Spleen (tissue), 11 donors: ENCODE data around the gene SKAP2. TPM values are rescaled to one million over a fixed set of nuclear protein-coding genes. Genes with fewer than 3 reads are reported as not detected.

Source experiments
- DNase-seq: peaks from one replicate; pipeline ENCODE4 v3.0.0-alpha.2; 2020
- H3K27ac ChIP-seq, 8 donors: fragments of 200-600 bp; sonication (generic) in 7 of 8; 1 replicate in 4 of 8; 2 replicates in 4 of 8; pipeline versions ENCODE4 v1.5.0 to v1.8.0; 2016 to 2021; ENCODE audit warnings: inconsistent platforms in 4 of 8, mild to moderate bottlenecking in 4 of 8, moderate library complexity in 1 of 8
- H3K27me3 ChIP-seq, 7 donors: fragments of 200-600 bp; sonication (generic) in 6 of 7; replicated peaks in 1 of 7; 1 replicate in 4 of 7; 2 replicates in 3 of 7; pipeline versions ENCODE4 v1.5.0 to v1.8.0; 2016 to 2021; ENCODE audit warnings: inconsistent platforms in 3 of 7, mild to moderate bottlenecking in 1 of 7
- H3K36me3 ChIP-seq, 6 donors: fragments of 200-600 bp; sonication (generic) in 5 of 6; 1 replicate in 4 of 6; 2 replicates in 2 of 6; pipeline versions ENCODE4 v1.5.0 to v1.8.0; 2016 to 2021; ENCODE audit warnings: inconsistent platforms in 2 of 6
- H3K4me1 ChIP-seq, 6 donors: fragments of 200-600 bp; sonication (generic) in 5 of 6; 1 replicate in 3 of 6; 2 replicates in 3 of 6; pipeline versions ENCODE4 v1.5.0 to v1.8.0; 2016 to 2021; ENCODE audit warnings: inconsistent platforms in 3 of 6
- H3K4me3 ChIP-seq, 8 donors: fragments of 200-600 bp; sonication (generic) in 7 of 8; 1 replicate in 4 of 8; 2 replicates in 4 of 8; pipeline versions ENCODE4 v1.5.0 to v1.8.0; 2016 to 2021; ENCODE audit warnings: inconsistent platforms in 4 of 8, mild to moderate bottlenecking in 4 of 8, moderate library complexity in 2 of 8
- H3K9me3 ChIP-seq, 8 donors: fragments of 200-600 bp; sonication (generic) in 7 of 8; 1 replicate in 4 of 8; 2 replicates in 4 of 8; pipeline versions ENCODE4 v1.5.0 to v1.8.0; 2016 to 2021; ENCODE audit warnings: inconsistent platforms in 4 of 8
- CTCF ChIP-seq, 11 experiments: fragments of 200-600 bp in 7 of 11; fragments of 450-650 bp in 4 of 11; sonication (generic) in 4 of 11; IDR thresholded peaks in 8 of 11; conservative IDR thresholded peaks in 3 of 11; 1 replicate in 7 of 11; 2 replicates in 4 of 11; pipeline versions ENCODE4 v1.4.0 to v1.8.0; 2016 to 2021; ENCODE audit warnings: antibody characterized with exemption in 11 of 11, inconsistent platforms in 4 of 11, mild to moderate bottlenecking in 1 of 11
- POLR2A ChIP-seq, 3 donors: fragments of 450-650 bp; IDR thresholded peaks; one replicate each; pipeline ENCODE4 v1.5.1; 2017; ENCODE audit warnings: antibody characterized with exemption in 3 of 3, mild to moderate bottlenecking in 1 of 3
- POLR2AphosphoS5 ChIP-seq, 3 donors: sonication (generic); formaldehyde crosslinking; IDR thresholded peaks; one replicate each; pipeline ENCODE4 v1.5.1; 2017; ENCODE audit warnings: antibody characterized with exemption in 3 of 3
- WGBS, 5 donors: extraction: QIAGEN DNeasy Blood & Tissue Kit in 3 of 5; methylation state at CpG; one replicate each; pipeline versions ENCODE4 v1.1.5 to v1.1.7; 2013 to 2018; 5-methylcytosine and 5-hydroxymethylcytosine counted together
- intact Hi-C: fragments of 100-400 bp; cut with DNase I; formaldehyde crosslinking; loops from one replicate; pipeline ENCODE4 v1.15.0; 2023; ENCODE audit warnings: low total_unique reads
- polyA plus RNA-seq, 3 donors: library from polyadenylated mRNA; stranded (reverse); fragments of 200-250 nt; gene quantifications; one replicate each; pipeline ENCODE4 v1.2.1, GENCODE V29; 2013
- total RNA-seq, 7 donors: library from RNA; depleted of rRNA in 3 of 7; stranded (reverse); fragments of >200 nt in 3 of 7; fragmentation: NEBNext Ultra II Directional in 4 of 7; extraction: Animal tissue kit (Norgen Biotek cat#: 25700) in 4 of 7; gene quantifications; one replicate each; pipeline versions ENCODE4 v1.1.0 to v1.2.1, GENCODE V29; 2016 to 2021
- donor health status: healthy with polysubstance abuse.
- donor health status: DM: no; HTN: no; CAD: no; lungs with moderate emphysema.
- donor health status: DM: no; HTN: no; CAD: no.
- donor health status: Bipolar disorder and iron deficiency.
- donor health status: healthy.
- donor health status: DM: no; HTN: no; CAD: no.
- donor health status: DM: yes; HTN: yes; CAD: no.

SKAP2 gene
- total and polyA plus RNA-seq, 10 donors, result 14.8 to 87.2 (median 61.7) TPM

GRCh38 chr7:26726051-26726450 lies 138.3 kb downstream of the SKAP2 start:
- H3K36me3 ChIP-seq, result peaks cover 0 to 58% (median 4%) of the 10 kb centered on the region in 6 donors
- peaks cover 0 to 21% (median 9%) of the 10 kb centered on the region in 6 donors for H3K4me1 ChIP-seq
- H3K9me3 ChIP-seq, result peaks cover 0 to 5% (median 0%) of the 10 kb centered on the region in 8 donors
- TF ChIP-seq CTCF (IDR thresholded peaks at IDR 0.05 in 8 of 11, conservative IDR thresholded peaks at IDR 0.05 in 3 of 11) (no peak), POLR2AphosphoS5 (IDR thresholded peaks at IDR 0.05) (no peak), POLR2A (IDR thresholded peaks at IDR 0.05) (no peak)
- no peak overlapping the region for H3K27ac ChIP-seq
- WGBS, 5 donors, result 53 to 81% (median 69%) methylated on average over 1 of the region's 1 CpG
- H3K27me3 ChIP-seq, result no peaks in the 10 kb centered on the region
- no peak for DNase-seq
- no peak overlapping the region for H3K4me3 ChIP-seq
- intact Hi-C loops, result no loop called here

GRCh38 chr7:26724795-26725194 lies 139.6 kb downstream of the SKAP2 start:
- no peak overlapping the region for H3K4me3 ChIP-seq
- H3K9me3 ChIP-seq, result peaks cover 0 to 4% (median 0%) of the 10 kb centered on the region in 8 donors
- H3K27me3 ChIP-seq, result no peaks in the 10 kb centered on the region
- DNase-seq, result no peak
- H3K27ac ChIP-seq, result no peak overlapping the region
- H3K36me3 ChIP-seq, result peaks cover 0 to 70% (median 6%) of the 10 kb centered on the region in 6 donors
- intact Hi-C loops, result no loop called here
- peaks cover 0 to 12% (median 5%) of the 10 kb centered on the region in 6 donors for H3K4me1 ChIP-seq
- TF ChIP-seq POLR2A (IDR thresholded peaks at IDR 0.05) (no peak), CTCF (IDR thresholded peaks at IDR 0.05 in 8 of 11, conservative IDR thresholded peaks at IDR 0.05 in 3 of 11) (no peak), POLR2AphosphoS5 (IDR thresholded peaks at IDR 0.05) (no peak)
- 39 to 95% (median 62%) methylated on average over 2 of the region's 2 CpGs for WGBS, 5 donors

GRCh38 chr7:26723129-26723528 lies 141.3 kb downstream of the SKAP2 start:
- H3K9me3 ChIP-seq, result no peaks in the 10 kb centered on the region
- H3K4me1 ChIP-seq, result no peaks in the 10 kb centered on the region
- no peaks in the 10 kb centered on the region for H3K27me3 ChIP-seq
- no peak overlapping the region for H3K4me3 ChIP-seq
- DNase-seq, result no peak
- no peak overlapping the region for H3K27ac ChIP-seq
- TF ChIP-seq POLR2A (IDR thresholded peaks at IDR 0.05) (no peak), POLR2AphosphoS5 (IDR thresholded peaks at IDR 0.05) (no peak), CTCF (IDR thresholded peaks at IDR 0.05 in 8 of 11, conservative IDR thresholded peaks at IDR 0.05 in 3 of 11) (no peak)
- peaks cover 0 to 82% (median 6%) of the 10 kb centered on the region in 6 donors for H3K36me3 ChIP-seq
- intact Hi-C loops, result no loop called here
- 27 to 33% (median 31%) methylated on average over 5 of the region's 5 CpGs for WGBS, 5 donors

GRCh38 chr7:26721450-26721849 lies 142.9 kb downstream of the SKAP2 start:
- no peak overlapping the region for H3K27ac ChIP-seq
- no peaks in the 10 kb centered on the region for H3K9me3 ChIP-seq
- peaks cover 0 to 81% (median 6%) of the 10 kb centered on the region in 6 donors for H3K36me3 ChIP-seq
- DNase-seq, result no peak
- intact Hi-C loops, result no loop called here
- H3K4me1 ChIP-seq, result no peaks in the 10 kb centered on the region
- TF ChIP-seq CTCF (IDR thresholded peaks at IDR 0.05 in 8 of 11, conservative IDR thresholded peaks at IDR 0.05 in 3 of 11) (no peak), POLR2AphosphoS5 (IDR thresholded peaks at IDR 0.05) (no peak)
- H3K4me3 ChIP-seq, result no peak overlapping the region
- H3K27me3 ChIP-seq, result no peaks in the 10 kb centered on the region
